ENCODE data around the gene ATAD5.
"Not testable (repeated sequence)": the region's sequence is repeated elsewhere in the genome, so short reads cannot be mapped to it uniquely, and the experiment has no call there.

Gene ATAD5

GRCh38 chr17:30921544-30922196 is 89.9 kb downstream of the ATAD5 start, which contains the start of gene ADAP2:
ADAP2 (plus strand) TSS chr17:30921945; CDS start chr17:30922015, 70 bp downstream.
- no peaks in the 10 kb centered on the region for H3K36me3 ChIP-seq
- 0 out of 2 replicates have a peak, but pooled peaks cover 5% of the 10 kb centered on the region for H4K20me1 ChIP-seq
- H3K9me3 ChIP-seq = no peaks in the 10 kb centered on the region
- no peak for TF ChIP-seq Cebpa-rat (IDR thresholded peaks at IDR 0.05)
- H3K9ac ChIP-seq = no peak within 1 kb of the TSS
- no peak within 1 kb of the TSS for H3K4me3 ChIP-seq
- no peak within 1 kb of the TSS for H3K4me2 ChIP-seq
- H3K27ac ChIP-seq = no peak within 1 kb of the TSS
- H3K4me1 ChIP-seq = no peaks in the 10 kb centered on the region
- H3K27me3 ChIP-seq = peaks cover 49% of the 10 kb centered on the region

- Histone ChIP-seq H3K9ac (no peak overlapping the region), H3K27me3 (peaks cover 49% of the 10 kb centered on the region), H3K4me3 (no peak overlapping the region), H3K27ac (no peak overlapping the region), H3K36me3 (no peaks in the 10 kb centered on the region), H3K9me3 (no peaks in the 10 kb centered on the region), H3K4me2 (no peak overlapping the region), H4K20me1 (0 out of 2 replicates have a peak, but pooled peaks cover 5% of the 10 kb centered on the region), H3K4me1 (no peaks in the 10 kb centered on the region)
- TF ChIP-seq Cebpa-rat (IDR thresholded peaks at IDR 0.05) = no peak
Observed at GRCh38 chr17:30922235-30923030, 90.7 kb downstream of the ATAD5 start.

DNA sequence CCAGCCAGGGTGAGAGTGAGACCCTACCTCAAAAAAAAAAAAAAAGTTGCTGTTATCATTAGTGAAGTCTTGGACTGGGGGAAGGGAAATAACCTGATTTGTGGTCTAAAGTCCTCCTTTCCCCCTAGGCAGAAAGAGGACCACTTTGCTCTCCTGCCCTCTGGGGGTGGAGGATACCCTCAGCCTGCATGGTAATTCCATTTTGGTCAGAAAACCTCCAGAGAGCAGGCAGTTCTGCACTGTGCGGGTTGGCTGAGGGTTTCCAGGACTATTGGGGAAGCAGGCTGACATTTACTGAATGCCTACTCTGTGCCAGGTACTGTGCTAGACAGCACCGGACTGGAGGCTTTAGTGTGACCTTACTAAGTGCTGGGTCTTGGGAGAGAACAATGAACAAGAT is 92.6 kb downstream of the ATAD5 start:
- H3K27me3 ChIP-seq = peaks cover 49% of the 10 kb centered on the region
- H3K4me1 ChIP-seq = no peaks in the 10 kb centered on the region
- TF ChIP-seq Cebpa-rat (IDR thresholded peaks at IDR 0.05) = no peak
- H3K27ac ChIP-seq = no peak overlapping the region
- no peak overlapping the region for H3K4me2 ChIP-seq
- no peak overlapping the region for H3K4me3 ChIP-seq
- H3K9ac ChIP-seq = no peak overlapping the region
- no peaks in the 10 kb centered on the region for H3K9me3 ChIP-seq
- H3K36me3 ChIP-seq = no peaks in the 10 kb centered on the region
- H4K20me1 ChIP-seq = 0 out of 2 replicates have a peak, but pooled peaks cover 5% of the 10 kb centered on the region

DNA sequence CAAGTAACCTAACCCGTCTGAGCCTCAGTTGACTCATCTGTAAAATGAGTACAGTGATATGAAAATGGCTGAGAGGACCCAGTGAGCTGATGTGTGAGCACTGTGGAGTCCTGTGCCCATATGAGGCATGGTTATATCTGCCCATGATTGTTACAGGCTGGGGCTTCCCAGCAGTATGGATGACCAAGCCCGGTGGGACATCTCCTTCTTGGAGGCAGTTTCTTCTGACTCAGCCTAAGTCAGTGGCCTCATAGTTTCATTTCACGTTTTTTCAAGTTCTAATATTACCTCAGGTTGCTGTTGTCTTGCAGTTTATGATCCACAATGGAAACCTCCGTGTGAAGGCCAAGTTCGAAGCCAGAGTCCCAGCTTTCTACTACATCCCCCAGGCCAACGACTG is 94.8 kb downstream of the ATAD5 start:
- H3K4me2 ChIP-seq = no peak overlapping the region

GRCh38 chr17:30927756-30928155 is 96.0 kb downstream of the ATAD5 start:
- H3K4me1 ChIP-seq = no peaks in the 10 kb centered on the region
- H3K9me3 ChIP-seq = no peaks in the 10 kb centered on the region
- no peak overlapping the region for H3K27ac ChIP-seq
- TF ChIP-seq Cebpa-rat (IDR thresholded peaks at IDR 0.05) = no peak
- no peaks in the 10 kb centered on the region for H3K36me3 ChIP-seq
- H3K4me3 ChIP-seq = no peak overlapping the region
- no peak overlapping the region for H3K9ac ChIP-seq
- no peak overlapping the region for H3K4me2 ChIP-seq
- H4K20me1 ChIP-seq = no peaks in the 10 kb centered on the region
- peaks cover 20% of the 10 kb centered on the region for H3K27me3 ChIP-seq

More for the DNA sequence above, 94.8 kb downstream of the ATAD5 start:
- TF ChIP-seq Cebpa-rat (IDR thresholded peaks at IDR 0.05) = no peak
- H3K4me1 ChIP-seq = no peaks in the 10 kb centered on the region
- H3K9ac ChIP-seq = no peak overlapping the region
- H4K20me1 ChIP-seq = no peaks in the 10 kb centered on the region
- no peak overlapping the region for H3K4me3 ChIP-seq
- H3K27me3 ChIP-seq = peaks cover 33% of the 10 kb centered on the region
- no peaks in the 10 kb centered on the region for H3K9me3 ChIP-seq
- H3K27ac ChIP-seq = no peak overlapping the region
- H3K36me3 ChIP-seq = no peaks in the 10 kb centered on the region

GRCh38 chr17:30928584-30928983 is 96.8 kb downstream of the ATAD5 start:
- H3K9ac ChIP-seq = no peak overlapping the region
- no peaks in the 10 kb centered on the region for H3K4me1 ChIP-seq

DNA sequence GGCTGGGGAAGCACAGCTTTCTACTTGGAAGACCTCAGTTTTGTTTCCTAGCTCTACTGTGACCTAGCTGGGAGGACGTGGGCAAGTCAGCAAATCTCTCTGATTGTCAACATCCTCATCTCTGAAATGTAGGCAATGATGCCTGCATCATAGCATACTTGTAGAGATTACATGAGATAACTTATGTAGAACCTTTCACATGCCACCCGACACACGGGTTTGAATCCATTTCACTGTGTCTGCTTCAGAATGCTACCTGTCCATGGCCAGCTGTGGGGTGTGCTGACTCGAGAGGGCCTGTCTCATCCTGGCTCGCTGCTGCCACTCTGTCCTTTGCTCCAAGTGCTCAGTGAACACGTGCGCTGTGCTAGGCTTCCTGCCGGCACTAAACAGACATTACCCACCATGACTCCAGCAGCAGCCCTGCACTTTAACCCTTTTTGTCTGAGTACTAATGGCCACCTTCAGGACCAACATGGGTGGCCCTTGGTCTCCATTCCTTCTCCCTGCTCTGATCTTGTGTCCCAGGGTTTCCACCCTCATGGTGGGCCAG is 97.4 kb downstream of the ATAD5 start:
- no peak overlapping the region for H3K9ac ChIP-seq
- no peak overlapping the region for H3K27ac ChIP-seq
- H3K4me2 ChIP-seq = no peak overlapping the region
- TF ChIP-seq Cebpa-rat (IDR thresholded peaks at IDR 0.05) = no peak
- H3K9me3 ChIP-seq = no peaks in the 10 kb centered on the region
- H3K36me3 ChIP-seq = no peaks in the 10 kb centered on the region
- H4K20me1 ChIP-seq = no peaks in the 10 kb centered on the region
- H3K27me3 ChIP-seq = peaks cover 6% of the 10 kb centered on the region; the same call in 1 of the 2 replicates
- H3K4me3 ChIP-seq = no peak overlapping the region
- no peaks in the 10 kb centered on the region for H3K4me1 ChIP-seq

More at GRCh38 chr17:30928584-30928983, 96.8 kb downstream of the ATAD5 start:
- Histone ChIP-seq H3K4me3 (no peak overlapping the region), H3K27ac (no peak overlapping the region), H4K20me1 (no peaks in the 10 kb centered on the region), H3K9me3 (no peaks in the 10 kb centered on the region), H3K4me2 (no peak overlapping the region), H3K27me3 (peaks cover 12% of the 10 kb centered on the region), H3K36me3 (no peaks in the 10 kb centered on the region)
- TF ChIP-seq Cebpa-rat (IDR thresholded peaks at IDR 0.05) = no peak

DNA sequence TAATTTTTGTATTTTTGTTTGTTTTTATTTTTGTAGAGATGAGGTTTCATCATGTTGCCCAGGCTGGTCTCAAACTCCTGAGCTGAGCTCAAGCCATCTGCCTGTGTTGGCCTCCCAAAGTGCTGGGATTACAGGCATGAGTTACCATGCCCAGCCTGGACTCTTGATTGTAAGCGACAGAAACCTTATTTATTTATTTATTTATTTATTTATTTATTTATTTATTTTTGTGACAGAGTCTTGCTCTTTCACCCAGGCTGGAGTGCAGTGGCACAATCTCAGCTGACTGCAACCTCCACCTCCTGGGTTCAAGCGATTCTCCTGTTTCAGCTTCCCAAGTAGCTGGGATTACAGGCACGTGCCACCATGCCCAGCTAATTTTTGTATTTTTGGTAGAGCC is 98.1 kb downstream of the ATAD5 start:
- not testable (repeated sequence) for H3K27me3 ChIP-seq, H3K36me3 ChIP-seq, H4K20me1 ChIP-seq, H3K9me3 ChIP-seq, H3K4me1 ChIP-seq, H3K9ac ChIP-seq, H3K27ac ChIP-seq, H3K4me3 ChIP-seq, H3K4me2 ChIP-seq

DNA sequence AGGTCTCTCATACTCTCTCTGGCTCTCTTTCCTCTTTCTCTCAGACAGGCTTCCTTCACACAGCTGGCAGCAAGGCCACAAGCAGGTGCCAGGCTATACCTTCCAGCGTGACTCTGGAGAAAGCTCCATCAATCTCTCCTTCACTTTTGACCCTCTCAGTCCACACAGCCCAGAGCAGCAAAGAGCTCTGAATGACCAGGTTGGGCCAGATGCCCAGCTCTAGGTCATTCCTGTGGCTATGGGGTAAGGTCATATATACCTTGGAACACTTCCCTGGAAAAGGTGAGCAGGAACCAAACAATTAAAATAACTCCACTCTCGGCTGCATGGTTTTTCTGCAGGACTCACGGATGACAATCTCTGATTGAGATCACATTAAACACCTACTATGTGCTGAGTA is 98.7 kb downstream of the ATAD5 start:
- no peak overlapping the region for H3K4me2 ChIP-seq
- H3K27me3 ChIP-seq = no peaks in the 10 kb centered on the region
- no peak for TF ChIP-seq Cebpa-rat (IDR thresholded peaks at IDR 0.05)
- no peaks in the 10 kb centered on the region for H3K9me3 ChIP-seq
- H3K4me1 ChIP-seq = no peaks in the 10 kb centered on the region
- no peak overlapping the region for H3K9ac ChIP-seq
- no peak overlapping the region for H3K27ac ChIP-seq
- H3K36me3 ChIP-seq = no peaks in the 10 kb centered on the region
- no peaks in the 10 kb centered on the region for H4K20me1 ChIP-seq
- no peak overlapping the region for H3K4me3 ChIP-seq

GRCh38 chr17:30931582-30931981 is 99.8 kb downstream of the ATAD5 start:
- not testable (repeated sequence) for H3K27me3 ChIP-seq

More at GRCh38 chr17:30931582-30931981, 99.8 kb downstream of the ATAD5 start:
- not testable (repeated sequence) for H3K36me3 ChIP-seq, H3K27ac ChIP-seq, H3K4me2 ChIP-seq, H4K20me1 ChIP-seq, H3K9ac ChIP-seq, H3K4me1 ChIP-seq, H3K9me3 ChIP-seq, H3K4me3 ChIP-seq

Measured in BLaER1 (cell line).